Neuronal stem cell (in vitro differentiated cells): ENCODE measurements around the gene HEPH.

Experiments used
- DNase-seq: peaks from one replicate; pipeline ENCODE4 v3.0.0-alpha.2; 2013; ENCODE audit warnings: low spot score
- H2AFZ ChIP-seq: one replicate; pipeline ENCODE4 v1.6.1; 2013; ENCODE audit warnings: mild to moderate bottlenecking, low read length, inconsistent platforms
- H2AK5ac ChIP-seq: 2 replicates; pipeline ENCODE4 v1.6.1; 2013; ENCODE audit warnings: low read depth, mild to moderate bottlenecking, inconsistent platforms, low read length, moderate library complexity, mixed read lengths
- H2BK120ac ChIP-seq: 2 replicates; pipeline ENCODE4 v1.6.1; 2013; ENCODE audit warnings: low read depth, mild to moderate bottlenecking, inconsistent platforms, low read length, moderate library complexity, mixed read lengths
- H2BK12ac ChIP-seq: one replicate; pipeline ENCODE4 v1.6.1; 2013; ENCODE audit warnings: low read length, inconsistent platforms
- H2BK15ac ChIP-seq: 2 replicates; pipeline ENCODE4 v1.6.1; 2013; ENCODE audit warnings: mild to moderate bottlenecking, low read length, inconsistent platforms, mixed read lengths
- H2BK5ac ChIP-seq: one replicate; pipeline ENCODE4 v1.6.1; 2013; ENCODE audit warnings: inconsistent platforms, mild to moderate bottlenecking, low read length, moderate library complexity
- H3K14ac ChIP-seq: one replicate; pipeline ENCODE4 v1.6.1; 2013; ENCODE audit warnings: low read length, inconsistent platforms
- H3K18ac ChIP-seq: 2 replicates; pipeline ENCODE4 v1.6.1; 2013; ENCODE audit warnings: low read length, inconsistent platforms
- H3K23ac ChIP-seq: 2 replicates; pipeline ENCODE4 v1.6.1; 2013; ENCODE audit warnings: low read depth, mild to moderate bottlenecking, mixed read lengths, low read length, inconsistent platforms; ENCODE audit not compliant: poor library complexity
- H3K27ac ChIP-seq: replicated peaks from 3 replicates; pipeline ENCODE4 v1.5.1; 2013; ENCODE audit warnings: low read length, inconsistent platforms
- H3K27me3 ChIP-seq, 3 experiments: 2 replicates each; pipeline ENCODE4 v1.6.1; 2013; ENCODE audit warnings: low read length in 3 of 3, mild to moderate bottlenecking in 2 of 3, inconsistent platforms in 1 of 3, low read depth in 1 of 3, mixed read lengths in 1 of 3, moderate library complexity in 1 of 3; ENCODE audit not compliant: control insufficient read depth in 3 of 3, insufficient read depth in 3 of 3
- H3K36me3 ChIP-seq, 2 donors: replicated peaks in 1 of 2; 2 replicates each; pipeline ENCODE4 v1.6.1; 2013; ENCODE audit warnings: low read length in 2 of 2; ENCODE audit not compliant: control insufficient read depth in 2 of 2, insufficient read depth in 2 of 2
- H3K4ac ChIP-seq: 2 replicates; pipeline ENCODE4 v1.6.1; 2013; ENCODE audit warnings: inconsistent platforms, mild to moderate bottlenecking, low read length, moderate library complexity
- H3K4me1 ChIP-seq, 2 donors: 1 replicate in 1 of 2; 2 replicates in 1 of 2; pipeline ENCODE4 v1.6.1; 2013; ENCODE audit warnings: low read length in 2 of 2, low read depth in 1 of 2; ENCODE audit not compliant: control insufficient read depth in 2 of 2, insufficient read depth in 1 of 2
- H3K4me2 ChIP-seq: one replicate; pipeline ENCODE4 v1.6.1; 2013; ENCODE audit warnings: mild to moderate bottlenecking, low read length, inconsistent platforms; ENCODE audit not compliant: insufficient read depth, poor library complexity, severe bottlenecking
- H3K4me3 ChIP-seq, 2 donors: 2 replicates each; pipeline ENCODE4 v1.5.1; 2013; ENCODE audit warnings: low read length in 2 of 2, mild to moderate bottlenecking in 2 of 2, inconsistent platforms in 1 of 2, moderate library complexity in 1 of 2
- H3K79me1 ChIP-seq: one replicate; pipeline ENCODE4 v1.6.1; 2013; ENCODE audit warnings: low read depth, mild to moderate bottlenecking, inconsistent platforms, low read length, moderate library complexity
- H3K9ac ChIP-seq: one replicate; pipeline ENCODE4 v1.6.1; 2013; ENCODE audit warnings: mild to moderate bottlenecking, low read depth, low read length, inconsistent platforms; ENCODE audit not compliant: poor library complexity
- H3K9me3 ChIP-seq, 2 donors: replicated peaks in 1 of 2; 2 replicates each; pipeline versions ENCODE3 to v1.6.1; 2013; ENCODE audit warnings: low read length in 2 of 2, mild to moderate bottlenecking in 2 of 2, inconsistent platforms in 1 of 2, low read depth in 1 of 2, mixed read lengths in 1 of 2, moderate library complexity in 1 of 2; ENCODE audit not compliant: control insufficient read depth in 2 of 2, insufficient read depth in 1 of 2
- H4K8ac ChIP-seq: one replicate; pipeline ENCODE4 v1.6.1; 2013; ENCODE audit warnings: low read depth, mild to moderate bottlenecking, inconsistent platforms, low read length, moderate library complexity
- H4K91ac ChIP-seq: one replicate; pipeline ENCODE4 v1.6.1; 2013; ENCODE audit warnings: low read length, low read depth, mild to moderate bottlenecking, inconsistent platforms; ENCODE audit not compliant: poor library complexity
- WGBS, 2 donors: extraction: QIAGEN DNeasy Blood & Tissue Kit; methylation state at CpG; one replicate each; pipeline ENCODE4 v1.1.7; 2013; ENCODE audit warnings: missing lambda C conversion rate in 2 of 2, mixed read lengths in 1 of 2; ENCODE audit not compliant: insufficient read length in 2 of 2, insufficient replicate concordance in 1 of 2; ENCODE audit errors: extremely low coverage in 2 of 2; 5-methylcytosine and 5-hydroxymethylcytosine counted together

Gene HEPH

DNA sequence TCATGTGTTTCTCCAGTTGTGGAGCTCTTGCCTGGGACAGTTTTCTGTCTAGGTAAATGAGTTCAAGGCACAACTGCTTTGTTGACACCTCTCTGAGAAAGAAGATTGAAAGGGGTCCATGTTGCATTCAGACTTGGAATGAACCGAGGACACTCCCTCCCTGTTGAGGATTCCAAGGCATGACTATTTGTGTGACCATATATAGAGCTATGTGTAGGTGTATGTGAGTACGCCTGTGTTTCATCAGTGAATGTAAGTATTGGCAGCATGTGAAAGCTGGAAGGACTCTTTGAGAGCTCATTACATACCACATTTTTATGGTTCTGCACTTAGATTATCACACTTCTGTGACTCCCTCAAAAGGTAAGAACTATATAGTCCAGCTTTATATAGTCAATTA is 3.4 kb downstream of the HEPH start:
- H2AFZ ChIP-seq, result no peak overlapping the region
- H3K4me1 ChIP-seq, result no peaks in the 10 kb centered on the region
- H3K23ac ChIP-seq, result no peak overlapping the region
- no peak overlapping the region for H2BK5ac ChIP-seq
- no peak for DNase-seq
- H3K36me3 ChIP-seq, result peaks cover 3 to 8% of the 10 kb centered on the region in 2 donors
- H2BK120ac ChIP-seq, result no peak overlapping the region
- no peak overlapping the region for H3K4ac ChIP-seq
- no peak overlapping the region for H3K27ac ChIP-seq
- H4K8ac ChIP-seq, result no peak overlapping the region
- peaks cover 0 to 3% (median 0%) of the 10 kb centered on the region in 3 experiments for H3K27me3 ChIP-seq
- H3K14ac ChIP-seq, result no peak overlapping the region
- no peak overlapping the region for H3K4me2 ChIP-seq
- H3K9ac ChIP-seq, result no peak overlapping the region
- H3K4me3 ChIP-seq, result no peak overlapping the region
- H2AK5ac ChIP-seq, result no peak overlapping the region
- no peak overlapping the region for H3K18ac ChIP-seq
- no peak overlapping the region for H2BK15ac ChIP-seq
- WGBS, 2 donors, result no CpG with 5 or more reads among the region's 2 CpGs
- no peak overlapping the region for H2BK12ac ChIP-seq
- peaks cover 2% of the 10 kb centered on the region for H3K79me1 ChIP-seq
- H3K9me3 ChIP-seq, result no peaks in the 10 kb centered on the region
- no peak overlapping the region for H4K91ac ChIP-seq

DNA sequence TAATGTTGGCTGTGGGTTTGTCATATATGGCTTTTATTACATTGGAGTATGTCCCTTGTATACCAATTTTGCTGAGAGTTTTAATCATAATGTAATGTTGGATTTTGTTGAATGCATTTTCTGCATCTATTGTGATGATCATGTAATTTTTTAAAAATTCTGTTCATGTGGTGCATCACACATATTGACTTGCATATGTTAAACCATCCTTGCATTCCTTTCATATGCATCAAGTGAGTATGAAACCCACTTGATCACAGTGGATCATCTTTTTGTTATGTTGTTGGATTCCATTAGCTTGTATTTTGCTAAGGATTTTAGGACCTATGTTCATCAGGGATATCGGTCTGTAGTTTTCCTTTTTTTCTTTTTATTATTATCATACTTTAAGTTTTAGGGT is 12.1 kb downstream of the HEPH start:
- H4K91ac ChIP-seq, result no peak overlapping the region
- no peak overlapping the region for H3K23ac ChIP-seq
- H3K9ac ChIP-seq, result no peak overlapping the region
- no peak overlapping the region for H3K27ac ChIP-seq
- no peak overlapping the region for H2AFZ ChIP-seq
- H3K4ac ChIP-seq, result no peak overlapping the region
- H3K79me1 ChIP-seq, result no peaks in the 10 kb centered on the region
- H2BK15ac ChIP-seq, result no peak overlapping the region
- H2AK5ac ChIP-seq, result no peak overlapping the region
- peaks cover 5 to 19% of the 10 kb centered on the region in 2 donors for H3K36me3 ChIP-seq
- peaks cover 0 to 26% of the 10 kb centered on the region in 2 donors for H3K9me3 ChIP-seq
- no peak overlapping the region for H3K18ac ChIP-seq
- H2BK120ac ChIP-seq, result no peak overlapping the region
- no peak overlapping the region for H3K14ac ChIP-seq
- H3K27me3 ChIP-seq, result no peaks in the 10 kb centered on the region
- no peak overlapping the region for H3K4me2 ChIP-seq
- H2BK12ac ChIP-seq, result no peak overlapping the region
- H4K8ac ChIP-seq, result no peak overlapping the region
- H3K4me3 ChIP-seq, result no peak overlapping the region
- no CpG with 5 or more reads among the region's 1 CpG for WGBS, 2 donors
- no peaks in the 10 kb centered on the region for H3K4me1 ChIP-seq
- no peak overlapping the region for H2BK5ac ChIP-seq
- no peak for DNase-seq

DNA sequence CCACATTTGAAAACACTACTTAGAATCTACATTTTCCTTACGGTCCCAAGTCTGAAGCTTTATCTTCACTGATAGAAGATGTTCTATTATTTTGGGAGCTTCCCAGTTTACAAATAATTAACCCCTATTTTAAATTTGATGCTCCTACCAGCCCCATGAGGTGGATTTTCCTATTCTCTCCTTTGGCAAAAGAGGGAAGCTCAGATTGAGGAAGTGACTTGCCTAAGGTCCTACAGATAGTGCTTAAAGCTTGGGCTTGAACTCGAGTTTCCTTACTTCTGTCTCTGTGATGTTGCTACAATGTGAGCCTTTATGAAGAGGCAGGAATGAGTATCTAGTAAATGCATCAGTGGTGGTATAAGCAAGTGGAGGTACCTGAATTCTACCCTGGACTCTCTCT is 27.5 kb downstream of the HEPH start:
- H3K4me2 ChIP-seq, result no peak overlapping the region
- H2BK12ac ChIP-seq, result no peak overlapping the region
- H3K4ac ChIP-seq, result no peak overlapping the region
- H3K4me3 ChIP-seq, result no peak overlapping the region
- no peak overlapping the region for H3K23ac ChIP-seq
- no peak overlapping the region for H2BK5ac ChIP-seq
- no peak overlapping the region for H4K8ac ChIP-seq
- no peak overlapping the region for H3K18ac ChIP-seq
- H2BK120ac ChIP-seq, result no peak overlapping the region
- H3K36me3 ChIP-seq, result peaks cover 8 to 44% of the 10 kb centered on the region in 2 donors
- H2AFZ ChIP-seq, result no peak overlapping the region
- no peaks in the 10 kb centered on the region for H3K9me3 ChIP-seq
- WGBS, 2 donors, result no CpG with 5 or more reads among the region's 2 CpGs
- H3K4me1 ChIP-seq, result no peaks in the 10 kb centered on the region
- H2BK15ac ChIP-seq, result no peak overlapping the region
- no peak overlapping the region for H3K27ac ChIP-seq
- no peak overlapping the region for H3K14ac ChIP-seq
- H3K9ac ChIP-seq, result no peak overlapping the region
- no peaks in the 10 kb centered on the region for H3K27me3 ChIP-seq
- H2AK5ac ChIP-seq, result no peak overlapping the region
- no peaks in the 10 kb centered on the region for H3K79me1 ChIP-seq
- DNase-seq, result no peak
- no peak overlapping the region for H4K91ac ChIP-seq

- H3K27ac ChIP-seq, result no peak overlapping the region
- no peak overlapping the region for H2AFZ ChIP-seq
- no peak overlapping the region for H2AK5ac ChIP-seq
- H3K27me3 ChIP-seq, result no peaks in the 10 kb centered on the region
- H3K4me2 ChIP-seq, result no peak overlapping the region
- no peak overlapping the region for H2BK120ac ChIP-seq
- no peaks in the 10 kb centered on the region for H3K9me3 ChIP-seq
- no peaks in the 10 kb centered on the region for H3K79me1 ChIP-seq
- H2BK5ac ChIP-seq, result no peak overlapping the region
- no peak overlapping the region for H3K4ac ChIP-seq
- no peaks in the 10 kb centered on the region for H3K4me1 ChIP-seq
- H3K9ac ChIP-seq, result no peak overlapping the region
- H3K36me3 ChIP-seq, result peaks cover 3 to 42% of the 10 kb centered on the region in 2 donors
- H2BK12ac ChIP-seq, result no peak overlapping the region
- H4K8ac ChIP-seq, result no peak overlapping the region
- H3K18ac ChIP-seq, result no peak overlapping the region
- no peak overlapping the region for H2BK15ac ChIP-seq
- H3K14ac ChIP-seq, result no peak overlapping the region
- no peak overlapping the region for H3K23ac ChIP-seq
- no peak for DNase-seq
- no peak overlapping the region for H3K4me3 ChIP-seq
- no peak overlapping the region for H4K91ac ChIP-seq
Observed at GRCh38 chrX:66193821-66194220, 29.8 kb downstream of the HEPH start.
